GM19035 (cell line): ENCODE measurements around the gene ST3GAL2.
A peak's percentile ranks its signal among the peaks of the same experiment; 100 is the strongest.

ENCODE experiments used
- ATAC-seq: cut with Tn5 transposase; IDR thresholded peaks from one replicate; pipeline ENCODE4 v1.9.1; 2021; ENCODE audit not compliant: unreplicated experiment

Gene ST3GAL2

GRCh38 chr16:70440009-70440692, 1.3 kb upstream of the ST3GAL2 start:
- no peak for ATAC-seq

GRCh38 chr16:70438585-70438968, 323 bp downstream of the ST3GAL2 start:
- peak; percentile 25 for ATAC-seq

GRCh38 chr16:70437582-70438557, 1.0 kb downstream of the ST3GAL2 start:
- no peak for ATAC-seq

GRCh38 chr16:70437017-70437581, 1.8 kb downstream of the ST3GAL2 start:
- no peak for ATAC-seq

GRCh38 chr16:70434484-70435260, 4.2 kb downstream of the ST3GAL2 start:
- no peak for ATAC-seq

- no peak for ATAC-seq
Measured at GRCh38 chr16:70433458-70434103, 5.3 kb downstream of the ST3GAL2 start.

- no peak for ATAC-seq
Measured at GRCh38 chr16:70432723-70433457, 6.0 kb downstream of the ST3GAL2 start.

- no peak for ATAC-seq
Measured at GRCh38 chr16:70432356-70432722, 6.6 kb downstream of the ST3GAL2 start.

- ATAC-seq, result peak; percentile 52
Measured at GRCh38 chr16:70430667-70431536, 8.0 kb downstream of the ST3GAL2 start.

GRCh38 chr16:70429888-70430666, 8.8 kb downstream of the ST3GAL2 start:
- no peak for ATAC-seq

- peak; percentile 34 for ATAC-seq
Measured at GRCh38 chr16:70428178-70428998, 10.5 kb downstream of the ST3GAL2 start.

GRCh38 chr16:70427786-70428177, 11.1 kb downstream of the ST3GAL2 start:
- no peak for ATAC-seq

GRCh38 chr16:70422543-70422942, 16.4 kb downstream of the ST3GAL2 start:
- no peak for ATAC-seq

- ATAC-seq, result no peak
Measured at GRCh38 chr16:70421473-70422311, 17.2 kb downstream of the ST3GAL2 start.

- no peak for ATAC-seq
Measured at GRCh38 chr16:70421014-70421413, 17.9 kb downstream of the ST3GAL2 start.
